Calu3 (cell line): Measurements from ENCODE around the gene ATXN2. TPM values are rescaled to one million over a fixed set of nuclear protein-coding genes. Genes with fewer than 3 reads are reported as not detected.
"Not testable (repeated sequence)": the region's sequence is repeated elsewhere in the genome, so short reads cannot be mapped to it uniquely, and the experiment has no call there.

Experiments
- BruUV-seq: library from RNA; stranded (reverse); fragments of 400-500 nt; replicated peaks from 2 replicates; lab custom pipeline; 2021; lab: Mats Ljungman, UMichigan
- CTCF ChIA-PET: fragments of 300-600 bp; sonication (Branson Sonifier 250); formaldehyde crosslinking; loops from one replicate; lab custom pipeline; 2022; ENCODE audit warnings: antibody characterized with exemption; lab: Charles Lee
- DNase-seq: peaks from one replicate; pipeline ENCODE4 v3.0.0; 2022
- H3K27ac Mint-ChIP-seq: one replicate; pipeline ENCODE4 v1.8.0; 2022; ENCODE audit warnings: mixed read lengths; ENCODE audit not compliant: unreplicated experiment
- H3K27me3 Mint-ChIP-seq: one replicate; pipeline ENCODE4 v1.8.0; 2022; ENCODE audit warnings: mixed read lengths; ENCODE audit not compliant: unreplicated experiment
- H3K36me3 Mint-ChIP-seq: one replicate; pipeline ENCODE4 v1.8.0; 2022; ENCODE audit warnings: mild to moderate bottlenecking, moderate library complexity, mixed read lengths; ENCODE audit not compliant: insufficient read depth, unreplicated experiment
- H3K4me1 Mint-ChIP-seq: one replicate; pipeline ENCODE4 v1.8.0; 2022; ENCODE audit warnings: mild to moderate bottlenecking, low read depth, mixed read lengths; ENCODE audit not compliant: unreplicated experiment
- H3K4me3 Mint-ChIP-seq: one replicate; pipeline ENCODE4 v1.8.0; 2022; ENCODE audit warnings: mild to moderate bottlenecking, low read depth, moderate library complexity, mixed read lengths; ENCODE audit not compliant: unreplicated experiment
- H3K9me3 Mint-ChIP-seq: one replicate; pipeline ENCODE4 v1.8.0; 2022; ENCODE audit warnings: low read depth, mixed read lengths; ENCODE audit not compliant: unreplicated experiment
- intact Hi-C: fragments of 100-400 bp; cut with micrococcal nuclease; formaldehyde crosslinking; loops from one replicate; pipeline ENCODE4 v1.10.0; 2022; ENCODE audit not compliant: unreplicated experiment
- total RNA-seq: library from RNA; stranded (reverse); gene quantifications from 2 replicates; pipeline ENCODE4 v1.2.3, GENCODE V29; 2022
- TF ChIP-seq, protein P1 (sequence below): fragments of 200-600 bp; IDR thresholded peaks from one replicate; pipeline ENCODE4 v1.8.0; 2022; ENCODE audit warnings: antibody characterized with exemption; ENCODE audit not compliant: unreplicated experiment

ATXN2 gene
- total RNA-seq, 1 experiment from 2014 or later = 123 TPM

DNA sequence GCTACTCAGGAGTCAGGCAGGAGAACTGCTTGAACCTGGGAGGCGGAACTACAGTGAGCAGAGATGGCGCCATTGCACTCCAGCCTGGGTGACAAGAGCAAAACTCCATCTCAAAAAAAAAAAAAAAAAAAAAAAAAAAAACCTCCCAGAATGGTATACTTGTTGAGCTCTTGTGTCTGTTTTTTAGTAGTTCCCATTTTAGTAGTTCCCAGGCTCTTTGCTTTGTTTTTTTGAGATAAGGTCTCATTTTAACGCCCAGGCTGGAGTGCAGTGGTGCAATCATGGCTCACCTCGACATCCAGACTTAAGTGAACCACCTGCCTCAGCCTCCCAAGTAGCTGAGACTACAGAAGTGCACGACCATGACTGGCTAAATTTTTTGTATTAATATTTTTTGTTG, 13.4 kb downstream of the ATXN2 start:
- Mint-ChIP-seq H3K9me3 (no peaks in the 10 kb centered on the region), H3K27ac (no peak overlapping the region), H3K27me3 (no peaks in the 10 kb centered on the region), H3K4me3 (no peak overlapping the region), H3K4me1 (peaks cover 11% of the 10 kb centered on the region), H3K36me3 (peaks cover 47% of the 10 kb centered on the region)
- DNase-seq = no peak
- CTCF ChIA-PET = no interaction called here
- intact Hi-C loops = no loop called here
- no TSS peak for BruUV-seq
- TF ChIP-seq, protein P1, sequence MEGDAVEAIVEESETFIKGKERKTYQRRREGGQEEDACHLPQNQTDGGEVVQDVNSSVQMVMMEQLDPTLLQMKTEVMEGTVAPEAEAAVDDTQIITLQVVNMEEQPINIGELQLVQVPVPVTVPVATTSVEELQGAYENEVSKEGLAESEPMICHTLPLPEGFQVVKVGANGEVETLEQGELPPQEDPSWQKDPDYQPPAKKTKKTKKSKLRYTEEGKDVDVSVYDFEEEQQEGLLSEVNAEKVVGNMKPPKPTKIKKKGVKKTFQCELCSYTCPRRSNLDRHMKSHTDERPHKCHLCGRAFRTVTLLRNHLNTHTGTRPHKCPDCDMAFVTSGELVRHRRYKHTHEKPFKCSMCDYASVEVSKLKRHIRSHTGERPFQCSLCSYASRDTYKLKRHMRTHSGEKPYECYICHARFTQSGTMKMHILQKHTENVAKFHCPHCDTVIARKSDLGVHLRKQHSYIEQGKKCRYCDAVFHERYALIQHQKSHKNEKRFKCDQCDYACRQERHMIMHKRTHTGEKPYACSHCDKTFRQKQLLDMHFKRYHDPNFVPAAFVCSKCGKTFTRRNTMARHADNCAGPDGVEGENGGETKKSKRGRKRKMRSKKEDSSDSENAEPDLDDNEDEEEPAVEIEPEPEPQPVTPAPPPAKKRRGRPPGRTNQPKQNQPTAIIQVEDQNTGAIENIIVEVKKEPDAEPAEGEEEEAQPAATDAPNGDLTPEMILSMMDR = no peak

DNA sequence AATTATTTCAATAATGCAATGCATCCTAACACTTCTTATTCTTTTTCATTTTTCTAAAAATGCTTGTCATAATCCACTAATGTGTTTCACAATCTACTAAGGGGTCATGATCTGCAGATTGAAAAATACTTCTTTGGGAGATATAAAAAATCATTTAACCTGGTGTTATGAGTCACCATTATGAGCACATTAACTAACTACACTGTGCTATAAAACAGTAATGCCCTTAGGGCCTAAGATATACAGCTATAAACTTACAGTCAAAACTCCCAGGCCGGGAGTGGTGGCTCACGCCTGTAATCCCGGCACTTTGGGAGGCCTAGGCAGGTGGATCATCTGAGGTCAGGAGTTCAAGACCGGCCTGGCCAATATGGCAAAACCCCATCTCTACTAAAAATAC, 14.2 kb downstream of the ATXN2 start:
- no peak overlapping the region for H3K4me3 Mint-ChIP-seq
- H3K9me3 Mint-ChIP-seq = no peaks in the 10 kb centered on the region
- intact Hi-C loops = no loop called here
- H3K27ac Mint-ChIP-seq = no peak overlapping the region
- TF ChIP-seq, protein P1 = no peak
- H3K36me3 Mint-ChIP-seq = peaks cover 47% of the 10 kb centered on the region
- no TSS peak for BruUV-seq
- DNase-seq = no peak
- H3K4me1 Mint-ChIP-seq = peaks cover 18% of the 10 kb centered on the region
- no peaks in the 10 kb centered on the region for H3K27me3 Mint-ChIP-seq
- CTCF ChIA-PET = no interaction called here

DNA sequence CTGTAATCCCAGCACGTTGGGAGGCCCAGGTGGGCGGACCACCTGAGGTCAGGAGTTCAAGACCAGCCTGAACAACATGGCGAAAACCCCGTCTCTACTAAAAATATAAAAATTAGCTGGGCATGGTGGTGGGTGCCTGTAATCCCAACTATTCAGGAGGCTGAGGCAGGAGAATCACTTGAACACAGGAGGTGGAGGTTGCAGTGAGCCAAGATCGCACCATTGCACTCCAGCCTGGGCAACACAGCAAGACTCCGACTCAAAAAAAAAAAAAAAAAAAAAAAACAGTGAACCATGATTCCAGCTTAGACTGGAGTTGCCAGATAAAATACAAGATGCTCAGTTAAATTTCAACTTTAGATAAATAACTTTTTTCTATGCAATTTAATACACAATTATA, 15.6 kb downstream of the ATXN2 start:
- Mint-ChIP-seq H3K36me3 (peaks cover 39% of the 10 kb centered on the region), H3K4me1 (peaks cover 21% of the 10 kb centered on the region)
- H3K27me3 Mint-ChIP-seq, intact Hi-C loops, H3K9me3 Mint-ChIP-seq, BruUV-seq, H3K27ac Mint-ChIP-seq, H3K4me3 Mint-ChIP-seq, DNase-seq: not testable (repeated sequence)
- CTCF ChIA-PET = interaction anchor here (0.6 to 0.7 kb wide), 2 partner anchors 26 to 127 kb away, joined by 3 to 4 read pairs; no protein-coding TSS in a partner anchor

DNA sequence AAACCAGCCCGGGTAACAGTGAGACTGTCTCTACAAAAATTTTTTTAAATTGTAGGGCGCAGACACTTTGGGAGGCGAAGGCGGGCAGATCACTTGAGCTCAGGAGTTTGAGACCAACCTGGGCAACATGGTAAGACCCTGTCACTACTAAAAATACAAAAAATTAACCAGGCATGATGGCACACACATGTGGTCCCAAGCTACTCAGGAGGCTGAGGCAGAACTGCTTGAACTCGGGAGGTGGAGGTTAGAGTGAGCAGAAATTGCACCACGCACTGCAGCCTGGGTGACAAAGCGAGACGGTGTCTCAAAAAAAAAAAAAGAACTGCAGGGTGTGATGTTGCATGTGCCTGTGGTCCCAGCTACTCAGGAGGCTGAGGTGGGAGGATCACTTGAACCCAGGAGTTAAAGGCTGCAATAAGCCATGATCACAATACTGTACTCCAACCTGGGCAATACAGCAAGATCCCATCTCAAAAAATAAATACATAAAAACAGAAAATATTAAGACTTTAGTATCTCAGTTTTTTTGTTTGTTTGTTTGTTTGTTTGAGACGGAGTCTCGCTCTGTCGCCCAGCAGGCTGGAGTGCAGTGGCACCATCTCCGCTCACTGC, 16.9 kb downstream of the ATXN2 start:
- Mint-ChIP-seq H3K9me3 (no peaks in the 10 kb centered on the region), H3K4me3 (no peak overlapping the region), H3K36me3 (peaks cover 30% of the 10 kb centered on the region), H3K27me3 (no peaks in the 10 kb centered on the region), H3K27ac (no peak overlapping the region), H3K4me1 (peaks cover 28% of the 10 kb centered on the region)
- DNase-seq = no peak
- TF ChIP-seq, protein P1 = no peak
- intact Hi-C loops = no loop called here
- CTCF ChIA-PET = interaction anchor here (0.6 kb wide), 1 partner anchor 79 kb away, joined by 3 read pairs; no protein-coding TSS in a partner anchor
- no TSS peak for BruUV-seq
